Stimulated activated naive B cell treated with anti-CD40 and anti-IgM and Interleukin-4, amounts not matched to agents 10 μg/mL and 1 μg/mL and 100 μg/mL, for 72 hours (primary cell): ENCODE results near the gene SH3GL2.

Experiments
- ATAC-seq, 2 donors: fragments of 150-1000 bp; cut with Tn5 transposase; replicated peaks; 2 replicates each; pipeline ENCODE4 v1.10.0; 2021; ENCODE audit warnings: moderate library complexity in 1 of 2
- DNase-seq: peaks from one replicate; pipeline ENCODE4 v3.0.0; 2021
- H3K27ac Mint-ChIP-seq: one replicate; pipeline ENCODE4 v1.8.0; 2022; ENCODE audit warnings: mild to moderate bottlenecking, mixed read lengths
- H3K27me3 Mint-ChIP-seq, 2 donors: one replicate each; pipeline ENCODE4 v1.8.0; 2022; ENCODE audit warnings: mixed read lengths in 2 of 2
- H3K36me3 Mint-ChIP-seq, 2 donors: one replicate each; pipeline ENCODE4 v1.8.0; 2022; ENCODE audit warnings: mixed read lengths in 2 of 2, mild to moderate bottlenecking in 1 of 2
- H3K4me1 Mint-ChIP-seq, 2 donors: one replicate each; pipeline ENCODE4 v1.8.0; 2022; ENCODE audit warnings: mixed read lengths in 2 of 2, mild to moderate bottlenecking in 1 of 2
- H3K4me3 Mint-ChIP-seq, 2 donors: one replicate each; pipeline ENCODE4 v1.8.0; 2022; ENCODE audit warnings: mild to moderate bottlenecking in 2 of 2, mixed read lengths in 2 of 2, moderate library complexity in 1 of 2
- H3K9me3 Mint-ChIP-seq, 2 donors: one replicate each; pipeline ENCODE4 v1.8.0; 2022; ENCODE audit warnings: mixed read lengths in 2 of 2, mild to moderate bottlenecking in 1 of 2

The SH3GL2 gene

GRCh38 chr9:17726298-17726697, 147.4 kb downstream of the SH3GL2 start:
- peaks cover 0 to 2% of the 10 kb centered on the region in 2 donors for H3K36me3 Mint-ChIP-seq
- H3K27ac Mint-ChIP-seq, result no peak overlapping the region
- ATAC-seq (no peak), DNase-seq (no peak)
- no peak overlapping the region for H3K4me3 Mint-ChIP-seq
- peaks cover 9 to 31% of the 10 kb centered on the region in 2 donors for H3K9me3 Mint-ChIP-seq
- H3K27me3 Mint-ChIP-seq, result no peaks in the 10 kb centered on the region
- no peaks in the 10 kb centered on the region for H3K4me1 Mint-ChIP-seq

- Mint-ChIP-seq H3K36me3 (no peaks in the 10 kb centered on the region), H3K4me3 (no peak overlapping the region), H3K27ac (no peak overlapping the region), H3K9me3 (peaks cover 2 to 23% of the 10 kb centered on the region in 2 donors), H3K4me1 (no peaks in the 10 kb centered on the region), H3K27me3 (no peaks in the 10 kb centered on the region)
- ATAC-seq, result no peak
- DNase-seq, result no peak
Observed at GRCh38 chr9:17730899-17731298, 152.0 kb downstream of the SH3GL2 start.

- no peak overlapping the region for H3K4me3 Mint-ChIP-seq
- H3K27ac Mint-ChIP-seq, result no peak overlapping the region
- no peaks in the 10 kb centered on the region for H3K27me3 Mint-ChIP-seq
- H3K36me3 Mint-ChIP-seq, result no peaks in the 10 kb centered on the region
- no peaks in the 10 kb centered on the region for H3K4me1 Mint-ChIP-seq
- DNase-seq (no peak), ATAC-seq (no peak)
- H3K9me3 Mint-ChIP-seq, result peaks cover 2 to 20% of the 10 kb centered on the region in 2 donors
Observed at GRCh38 chr9:17731308-17731707, 152.4 kb downstream of the SH3GL2 start.

DNA sequence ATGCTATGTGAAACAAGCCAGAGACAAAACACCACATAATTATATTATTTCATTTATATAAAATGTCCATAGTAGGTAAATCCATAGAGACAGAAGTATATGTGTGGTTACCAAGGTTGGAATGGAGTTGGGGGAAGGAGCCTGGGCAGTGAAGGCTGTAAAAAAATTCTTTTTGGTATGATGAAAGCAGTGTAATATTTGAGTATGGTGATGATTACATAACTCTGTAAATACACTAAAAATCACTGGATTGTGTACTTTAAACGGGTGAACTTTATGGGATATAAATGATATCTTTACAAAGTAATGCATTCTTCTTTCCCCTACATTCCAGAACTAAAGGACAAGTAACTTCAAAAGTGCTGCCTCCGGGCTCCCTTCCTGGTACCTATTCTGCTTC, 155.8 kb downstream of the SH3GL2 start:
- Mint-ChIP-seq H3K4me3 (no peak overlapping the region), H3K4me1 (no peaks in the 10 kb centered on the region), H3K9me3 (peaks cover 3 to 14% of the 10 kb centered on the region in 2 donors), H3K36me3 (no peaks in the 10 kb centered on the region), H3K27ac (no peak overlapping the region), H3K27me3 (no peaks in the 10 kb centered on the region)
- ATAC-seq, result no peak
- no peak for DNase-seq

DNA sequence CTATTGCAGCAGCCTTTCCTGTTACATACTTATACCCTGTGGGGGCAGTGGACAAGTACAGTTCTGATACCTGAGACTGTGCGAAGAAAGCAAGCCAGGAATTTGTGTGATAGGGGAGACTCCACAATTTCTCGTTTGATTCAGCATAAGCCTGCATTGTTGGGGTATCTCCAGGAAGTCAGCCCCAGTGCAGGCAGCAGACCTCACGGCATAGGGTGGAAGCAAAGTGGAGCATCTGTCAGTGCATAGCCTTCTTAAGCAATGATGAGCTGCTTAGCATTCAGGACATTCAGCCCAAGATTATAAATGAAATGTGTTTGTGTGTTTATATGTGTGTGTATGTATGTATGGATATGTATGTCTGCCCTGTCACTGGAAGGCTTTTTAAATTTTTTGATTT, 157.0 kb downstream of the SH3GL2 start:
- Mint-ChIP-seq H3K27ac (no peak overlapping the region), H3K4me3 (no peak overlapping the region), H3K4me1 (no peaks in the 10 kb centered on the region)

DNA sequence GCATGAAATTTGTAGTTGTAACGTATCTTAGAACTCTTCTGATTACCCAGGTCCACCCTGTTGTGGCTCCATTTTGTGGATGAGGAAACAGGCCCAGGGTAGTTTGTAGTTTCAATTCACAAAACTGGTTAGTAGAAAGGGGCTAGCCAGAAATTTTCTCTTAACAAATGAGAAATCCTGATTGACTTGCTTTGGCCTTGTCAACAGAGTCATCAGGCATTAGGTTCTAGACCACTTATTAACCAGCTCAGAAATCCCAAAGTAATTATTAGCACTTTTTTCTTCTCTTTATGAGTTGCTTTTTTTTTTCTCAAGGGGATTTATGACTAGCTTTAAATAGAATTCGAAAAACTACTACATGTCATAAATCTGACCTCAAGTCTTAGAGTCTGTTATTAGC, 160.2 kb downstream of the SH3GL2 start:
- Mint-ChIP-seq H3K4me1 (no peaks in the 10 kb centered on the region), H3K4me3 (no peak overlapping the region), H3K9me3 (peaks cover 0 to 2% of the 10 kb centered on the region in 2 donors), H3K27ac (no peak overlapping the region), H3K36me3 (no peaks in the 10 kb centered on the region), H3K27me3 (no peaks in the 10 kb centered on the region)
- DNase-seq (no peak), ATAC-seq (no peak)

More for the DNA sequence above, 157.0 kb downstream of the SH3GL2 start:
- H3K36me3 Mint-ChIP-seq, result no peaks in the 10 kb centered on the region
- H3K27me3 Mint-ChIP-seq, result no peaks in the 10 kb centered on the region
- DNase-seq, result no peak
- no peak for ATAC-seq
- peaks cover 2 to 5% of the 10 kb centered on the region in 2 donors for H3K9me3 Mint-ChIP-seq

GRCh38 chr9:17739736-17740135, 160.9 kb downstream of the SH3GL2 start:
- no peaks in the 10 kb centered on the region for H3K36me3 Mint-ChIP-seq
- ATAC-seq (no peak), DNase-seq (no peak)
- H3K27me3 Mint-ChIP-seq, result no peaks in the 10 kb centered on the region
- H3K27ac Mint-ChIP-seq, result no peak overlapping the region
- no peaks in the 10 kb centered on the region for H3K4me1 Mint-ChIP-seq
- no peak overlapping the region for H3K4me3 Mint-ChIP-seq
- H3K9me3 Mint-ChIP-seq, result peaks cover 0 to 2% of the 10 kb centered on the region in 2 donors

- DNase-seq (no peak), ATAC-seq (no peak)
- Mint-ChIP-seq H3K36me3 (no peaks in the 10 kb centered on the region), H3K9me3 (peaks cover 0 to 5% of the 10 kb centered on the region in 2 donors), H3K4me1 (no peaks in the 10 kb centered on the region), H3K27me3 (no peaks in the 10 kb centered on the region), H3K4me3 (no peak overlapping the region), H3K27ac (no peak overlapping the region)
Observed at GRCh38 chr9:17742067-17742466, 163.2 kb downstream of the SH3GL2 start.

DNA sequence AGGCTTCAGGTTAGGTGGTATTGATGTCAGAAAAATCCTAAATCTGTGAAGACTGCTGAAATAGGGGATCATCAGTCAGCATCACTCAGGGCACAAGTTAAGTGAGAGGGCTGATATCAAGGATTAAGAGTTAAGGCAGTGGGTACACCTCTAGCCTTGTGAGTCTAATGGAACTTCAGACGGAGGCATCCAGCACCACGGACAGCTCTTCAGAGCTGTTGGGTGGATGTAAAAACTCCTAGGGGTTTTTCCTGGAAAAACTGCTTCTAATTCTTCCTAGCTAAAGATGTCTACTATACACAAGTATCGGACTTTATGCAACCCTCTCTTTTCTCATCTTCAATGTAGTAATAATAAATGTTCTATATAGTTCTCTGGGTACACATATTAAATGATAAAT, 165.9 kb downstream of the SH3GL2 start:
- Mint-ChIP-seq H3K27me3 (no peaks in the 10 kb centered on the region), H3K27ac (no peak overlapping the region), H3K36me3 (no peaks in the 10 kb centered on the region), H3K4me1 (no peaks in the 10 kb centered on the region), H3K9me3 (peaks cover 0 to 5% of the 10 kb centered on the region in 2 donors), H3K4me3 (no peak overlapping the region)
- DNase-seq, result no peak
- ATAC-seq, result no peak

DNA sequence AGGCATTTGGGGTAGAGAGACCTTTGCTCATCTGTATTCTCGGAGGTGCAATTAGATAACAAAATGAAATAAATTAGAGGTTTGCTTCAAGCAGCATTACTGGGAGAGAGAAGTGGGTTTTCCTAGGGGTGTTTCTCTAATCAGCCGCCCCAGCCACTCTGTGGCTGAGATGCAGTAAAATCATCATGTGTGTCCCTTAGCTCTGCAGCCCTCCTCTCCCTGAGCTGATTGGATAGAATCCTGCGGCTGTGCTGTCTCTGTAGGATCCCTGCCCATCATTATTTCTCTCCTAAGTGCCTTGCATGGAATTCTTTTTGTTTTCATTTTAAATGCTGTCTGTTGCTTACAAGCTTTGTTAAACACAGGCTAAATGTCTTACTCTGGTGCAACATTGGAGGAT, 171.4 kb downstream of the SH3GL2 start:
- Mint-ChIP-seq H3K36me3 (no peaks in the 10 kb centered on the region), H3K27ac (no peak overlapping the region), H3K27me3 (no peaks in the 10 kb centered on the region), H3K9me3 (peaks cover 14 to 15% of the 10 kb centered on the region in 2 donors), H3K4me3 (no peak overlapping the region), H3K4me1 (no peaks in the 10 kb centered on the region)
- ATAC-seq, result no peak
- no peak for DNase-seq

DNA sequence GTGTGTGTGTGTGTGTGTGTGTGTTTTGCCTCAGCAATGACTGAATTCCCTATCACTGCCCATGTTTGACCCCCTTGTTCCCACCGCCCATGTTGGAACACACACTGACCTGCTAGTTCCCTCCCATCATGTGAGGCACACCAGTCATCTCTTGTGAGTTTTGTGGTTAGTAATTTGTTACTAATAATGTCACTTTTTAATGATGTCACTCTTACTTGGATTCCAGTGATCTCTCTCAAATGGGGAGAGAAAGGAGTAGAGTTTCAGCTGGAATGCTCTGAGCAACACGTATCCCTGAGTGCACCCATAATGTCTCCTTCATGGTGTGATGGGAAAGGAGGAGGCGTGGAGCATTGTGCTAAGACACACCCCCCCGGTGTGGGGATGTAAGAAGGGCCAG, 172.6 kb downstream of the SH3GL2 start:
- ATAC-seq, result no peak
- no peak for DNase-seq
- no peaks in the 10 kb centered on the region for H3K4me1 Mint-ChIP-seq
- H3K4me3 Mint-ChIP-seq, result no peak overlapping the region
- H3K9me3 Mint-ChIP-seq, result peaks cover 13 to 14% of the 10 kb centered on the region in 2 donors
- H3K27ac Mint-ChIP-seq, result no peak overlapping the region
- H3K27me3 Mint-ChIP-seq, result no peaks in the 10 kb centered on the region
- H3K36me3 Mint-ChIP-seq, result no peaks in the 10 kb centered on the region

GRCh38 chr9:17752021-17752420, 173.2 kb downstream of the SH3GL2 start:
- Mint-ChIP-seq H3K4me3 (no peak overlapping the region), H3K36me3 (no peaks in the 10 kb centered on the region), H3K9me3 (peaks cover 13 to 14% of the 10 kb centered on the region in 2 donors), H3K27me3 (no peaks in the 10 kb centered on the region), H3K27ac (no peak overlapping the region), H3K4me1 (no peaks in the 10 kb centered on the region)
- ATAC-seq, result no peak
- DNase-seq, result no peak

- H3K9me3 Mint-ChIP-seq, result peaks cover 6 to 10% of the 10 kb centered on the region in 2 donors
- DNase-seq (no peak), ATAC-seq (no peak)
- H3K4me3 Mint-ChIP-seq, result no peak overlapping the region
- H3K27me3 Mint-ChIP-seq, result no peaks in the 10 kb centered on the region
- H3K36me3 Mint-ChIP-seq, result no peaks in the 10 kb centered on the region
- H3K27ac Mint-ChIP-seq, result no peak overlapping the region
- no peaks in the 10 kb centered on the region for H3K4me1 Mint-ChIP-seq
Observed at GRCh38 chr9:17757816-17758215, 178.9 kb downstream of the SH3GL2 start.

- ATAC-seq (no peak), DNase-seq (no peak)
- Mint-ChIP-seq H3K4me1 (no peaks in the 10 kb centered on the region), H3K9me3 (no peaks in the 10 kb centered on the region), H3K4me3 (no peak overlapping the region), H3K27ac (no peak overlapping the region), H3K27me3 (no peaks in the 10 kb centered on the region), H3K36me3 (no peaks in the 10 kb centered on the region)
Observed at GRCh38 chr9:17760250-17760649, 181.4 kb downstream of the SH3GL2 start.

- H3K36me3 Mint-ChIP-seq, result no peaks in the 10 kb centered on the region
Observed at GRCh38 chr9:17761984-17762676, 183.3 kb downstream of the SH3GL2 start.

More at GRCh38 chr9:17761984-17762676, 183.3 kb downstream of the SH3GL2 start:
- no peak overlapping the region for H3K27ac Mint-ChIP-seq
- H3K4me1 Mint-ChIP-seq, result no peaks in the 10 kb centered on the region
- DNase-seq, result no peak
- H3K9me3 Mint-ChIP-seq, result no peaks in the 10 kb centered on the region
- peak in 1 of 2 donors; percentile 47 for ATAC-seq
- H3K4me3 Mint-ChIP-seq, result no peak overlapping the region
- no peaks in the 10 kb centered on the region for H3K27me3 Mint-ChIP-seq
